ENCODE data around the gene SLC17A4.

DNA sequence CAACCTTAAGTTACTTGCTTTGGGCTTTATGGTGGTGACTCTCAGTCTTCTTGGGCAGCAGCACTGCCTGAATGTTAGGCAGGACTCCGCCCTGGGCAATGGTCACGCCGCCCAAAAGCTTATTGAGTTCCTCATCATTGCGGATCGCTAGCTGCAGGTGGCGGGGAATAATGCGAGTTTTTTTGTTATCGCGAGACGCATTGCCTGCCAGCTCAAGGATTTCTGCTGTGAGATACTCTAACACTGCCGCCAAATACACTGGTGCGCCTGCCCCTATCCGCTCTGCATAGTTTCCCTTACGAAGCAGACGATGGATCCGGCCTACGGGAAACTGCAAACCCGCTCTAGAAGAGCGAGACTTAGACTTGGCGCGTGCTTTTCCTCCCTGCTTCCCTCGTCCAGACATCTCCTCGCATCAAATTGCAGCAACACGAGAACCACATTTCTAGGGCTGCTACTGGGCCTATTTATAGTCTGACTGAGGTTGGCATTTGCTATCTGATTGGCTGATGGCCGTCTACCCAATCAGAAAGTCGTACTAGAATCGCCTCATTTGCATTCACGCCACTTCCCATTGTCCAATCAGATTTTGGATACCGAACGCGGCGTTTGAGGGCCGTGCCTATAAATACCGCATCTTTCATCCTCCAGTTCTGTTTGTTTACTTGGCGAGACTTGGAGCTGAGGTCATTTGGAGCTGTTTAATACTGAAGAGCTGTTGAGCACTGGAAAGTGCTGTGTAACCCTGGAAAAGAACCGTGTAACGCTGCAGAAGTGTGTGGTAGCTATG, 28.2 kb upstream of the SLC17A4 start:
- TF ChIP-seq, protein P1, sequence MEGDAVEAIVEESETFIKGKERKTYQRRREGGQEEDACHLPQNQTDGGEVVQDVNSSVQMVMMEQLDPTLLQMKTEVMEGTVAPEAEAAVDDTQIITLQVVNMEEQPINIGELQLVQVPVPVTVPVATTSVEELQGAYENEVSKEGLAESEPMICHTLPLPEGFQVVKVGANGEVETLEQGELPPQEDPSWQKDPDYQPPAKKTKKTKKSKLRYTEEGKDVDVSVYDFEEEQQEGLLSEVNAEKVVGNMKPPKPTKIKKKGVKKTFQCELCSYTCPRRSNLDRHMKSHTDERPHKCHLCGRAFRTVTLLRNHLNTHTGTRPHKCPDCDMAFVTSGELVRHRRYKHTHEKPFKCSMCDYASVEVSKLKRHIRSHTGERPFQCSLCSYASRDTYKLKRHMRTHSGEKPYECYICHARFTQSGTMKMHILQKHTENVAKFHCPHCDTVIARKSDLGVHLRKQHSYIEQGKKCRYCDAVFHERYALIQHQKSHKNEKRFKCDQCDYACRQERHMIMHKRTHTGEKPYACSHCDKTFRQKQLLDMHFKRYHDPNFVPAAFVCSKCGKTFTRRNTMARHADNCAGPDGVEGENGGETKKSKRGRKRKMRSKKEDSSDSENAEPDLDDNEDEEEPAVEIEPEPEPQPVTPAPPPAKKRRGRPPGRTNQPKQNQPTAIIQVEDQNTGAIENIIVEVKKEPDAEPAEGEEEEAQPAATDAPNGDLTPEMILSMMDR (conservative IDR thresholded peaks at IDR 0.05; ENCODE audit: low read depth, low read length), result no peak
- TF ChIP-seq EZH2 (IDR thresholded peaks at IDR 0.05; ENCODE audit: low read length, unreplicated experiment) (no peak), EZH2phosphoT487 (IDR thresholded peaks at IDR 0.05; ENCODE audit: borderline replicate concordance, low read length) (no peak)

Data from PC-3 (cell line).